AG04450 (cell line): Measurements from ENCODE around the gene LDB2. TPM values are rescaled to one million over a fixed set of nuclear protein-coding genes. Genes with fewer than 3 reads are reported as not detected.

ENCODE experiments used
- CTCF ChIA-PET: fragments of 300-600, 350-600 bp; formaldehyde crosslinking; extraction: SDS; loops from one replicate; lab custom pipeline; 2022; ENCODE audit warnings: antibody characterized with exemption, inconsistent platforms; lab: Charles Lee
- POLR2A ChIA-PET: fragments of 350-600 bp; formaldehyde crosslinking; extraction: SDS; loops from one replicate; lab custom pipeline; 2021; ENCODE audit warnings: antibody characterized with exemption, inconsistent platforms; lab: Yijun Ruan, JAX
- DNase-seq: peaks from one replicate; pipeline ENCODE4 v3.0.0-alpha.2; 2011; ENCODE audit warnings: low read depth, low spot score
- H3K27ac ChIP-seq: one replicate; pipeline ENCODE4 v1.5.1; 2012; ENCODE audit warnings: low read depth, low read length, control low read depth
- H3K27me3 ChIP-seq: one replicate; pipeline ENCODE4 v1.6.0; 2012; ENCODE audit warnings: low read length; ENCODE audit not compliant: control insufficient read depth, insufficient read depth
- H3K4me3 ChIP-seq: 2 replicates; pipeline ENCODE4 v1.5.1; 2011; ENCODE audit warnings: mild to moderate bottlenecking, low read depth, low read length, control low read depth
- H3K9me3 ChIP-seq: 2 replicates; pipeline ENCODE4 v1.5.1; 2012; ENCODE audit warnings: low read length; ENCODE audit not compliant: control insufficient read depth, insufficient read depth
- polyA plus RNA-seq: library from polyadenylated mRNA; depleted of rRNA; stranded (reverse); fragments of >200 nt; gene quantifications from 2 replicates; pipeline ENCODE4 v1.2.3, GENCODE V29; 2011
- TF ChIP-seq, protein P1 (sequence below): IDR thresholded peaks from 2 replicates; pipeline ENCODE4 v1.5.1; 2011; ENCODE audit warnings: low read depth, low read length, control low read depth, inconsistent platforms

Gene LDB2
- polyA plus RNA-seq, 1 experiment = 180 TPM

DNA sequence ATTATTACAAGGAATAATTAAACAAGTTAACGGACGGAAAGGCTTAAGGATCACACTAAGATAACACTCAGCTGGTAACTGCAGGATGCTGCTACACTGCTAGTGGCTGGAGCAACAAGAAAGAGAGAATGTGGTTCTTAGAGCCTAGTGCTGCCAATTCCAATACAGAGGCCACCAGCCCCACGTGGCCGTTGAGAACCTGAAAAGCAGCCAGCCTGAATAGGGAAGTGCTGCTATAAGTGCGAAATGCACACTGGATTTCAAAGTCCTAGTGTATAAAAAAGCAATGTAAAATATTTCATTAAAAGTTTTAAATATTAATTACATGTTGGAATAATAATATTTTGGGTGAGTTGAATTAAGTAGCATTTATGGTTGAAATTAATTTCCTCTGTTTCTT, 414.9 kb downstream of the LDB2 start:
- DNase-seq = no peak
- TF ChIP-seq, protein P1, sequence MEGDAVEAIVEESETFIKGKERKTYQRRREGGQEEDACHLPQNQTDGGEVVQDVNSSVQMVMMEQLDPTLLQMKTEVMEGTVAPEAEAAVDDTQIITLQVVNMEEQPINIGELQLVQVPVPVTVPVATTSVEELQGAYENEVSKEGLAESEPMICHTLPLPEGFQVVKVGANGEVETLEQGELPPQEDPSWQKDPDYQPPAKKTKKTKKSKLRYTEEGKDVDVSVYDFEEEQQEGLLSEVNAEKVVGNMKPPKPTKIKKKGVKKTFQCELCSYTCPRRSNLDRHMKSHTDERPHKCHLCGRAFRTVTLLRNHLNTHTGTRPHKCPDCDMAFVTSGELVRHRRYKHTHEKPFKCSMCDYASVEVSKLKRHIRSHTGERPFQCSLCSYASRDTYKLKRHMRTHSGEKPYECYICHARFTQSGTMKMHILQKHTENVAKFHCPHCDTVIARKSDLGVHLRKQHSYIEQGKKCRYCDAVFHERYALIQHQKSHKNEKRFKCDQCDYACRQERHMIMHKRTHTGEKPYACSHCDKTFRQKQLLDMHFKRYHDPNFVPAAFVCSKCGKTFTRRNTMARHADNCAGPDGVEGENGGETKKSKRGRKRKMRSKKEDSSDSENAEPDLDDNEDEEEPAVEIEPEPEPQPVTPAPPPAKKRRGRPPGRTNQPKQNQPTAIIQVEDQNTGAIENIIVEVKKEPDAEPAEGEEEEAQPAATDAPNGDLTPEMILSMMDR = no peak
- ChIA-PET CTCF (no interaction called here), POLR2A (no interaction called here)
- Histone ChIP-seq H3K4me3 (no peak overlapping the region), H3K9me3 (no peaks in the 10 kb centered on the region), H3K27me3 (peaks cover 11% of the 10 kb centered on the region), H3K27ac (no peak overlapping the region)

GRCh38 chr4:16480011-16480410, 418.4 kb downstream of the LDB2 start:
- H3K27ac ChIP-seq = no peak overlapping the region
- TF ChIP-seq, protein P1 = no peak
- ChIA-PET POLR2A (no interaction called here), CTCF (interaction anchor here (0.5 kb wide), 1 partner anchor 992 kb away, joined by 4 read pairs; no protein-coding TSS in a partner anchor)
- H3K27me3 ChIP-seq = peaks cover 14% of the 10 kb centered on the region
- no peak overlapping the region for H3K4me3 ChIP-seq
- DNase-seq = no peak
- no peaks in the 10 kb centered on the region for H3K9me3 ChIP-seq

GRCh38 chr4:16472537-16472936, 425.9 kb downstream of the LDB2 start:
- POLR2A ChIA-PET = no interaction called here
- H3K27me3 ChIP-seq = peaks cover 4% of the 10 kb centered on the region
- CTCF ChIA-PET = interaction anchor here (0.6 kb wide), 1 partner anchor 852 kb away, joined by 6 read pairs; no protein-coding TSS in a partner anchor
- no peak overlapping the region for H3K4me3 ChIP-seq
- no peaks in the 10 kb centered on the region for H3K9me3 ChIP-seq
- no peak for DNase-seq
- TF ChIP-seq, protein P1 = no peak
- no peak overlapping the region for H3K27ac ChIP-seq

- TF ChIP-seq, protein P1 = no peak
- Histone ChIP-seq H3K4me3 (no peak overlapping the region), H3K27me3 (peaks cover under 1% of the 10 kb centered on the region), H3K27ac (no peak overlapping the region), H3K9me3 (no peaks in the 10 kb centered on the region)
- no peak for DNase-seq
- POLR2A ChIA-PET = no interaction called here
- CTCF ChIA-PET = no interaction called here
These were observed 431.4 kb downstream of the LDB2 start for GRCh38 chr4:16467061-16467460.

- TF ChIP-seq, protein P1 = no peak
- H3K27ac ChIP-seq = no peak overlapping the region
- ChIA-PET CTCF (no interaction called here), POLR2A (no interaction called here)
- H3K27me3 ChIP-seq = no peaks in the 10 kb centered on the region
- H3K4me3 ChIP-seq = no peak overlapping the region
- H3K9me3 ChIP-seq = no peaks in the 10 kb centered on the region
- DNase-seq = no peak
These were observed 431.9 kb downstream of the LDB2 start for GRCh38 chr4:16466581-16466980.
